Fibroblast of the aortic adventitia (primary cell): Measurements from ENCODE around the gene NKD2. TPM values are rescaled to one million over a fixed set of nuclear protein-coding genes. Genes with fewer than 3 reads are reported as not detected.

Experiments
- DNase-seq: peaks from one replicate; pipeline ENCODE4 v3.0.0-alpha.2; 2010; ENCODE audit warnings: low read depth
- H3K4me3 ChIP-seq: 2 replicates; pipeline ENCODE4 v1.5.1; 2011; ENCODE audit warnings: low read depth, mild to moderate bottlenecking, control low read depth, low read length, moderate library complexity
- total RNA-seq: library from RNA; depleted of rRNA; stranded (reverse); fragments of >200 nt; gene quantifications from 2 replicates; pipeline ENCODE4 v1.2.3, GENCODE V29; 2012; ENCODE audit warnings: low replicate concordance
- TF ChIP-seq, protein P1 (sequence below): IDR thresholded peaks from 2 replicates; pipeline ENCODE4 v1.5.1; 2011; ENCODE audit warnings: mild to moderate bottlenecking, low read length, control low read depth, inconsistent platforms; ENCODE audit not compliant: insufficient read depth

NKD2 gene
- total RNA-seq, 1 donor = 0.81 TPM

DNA sequence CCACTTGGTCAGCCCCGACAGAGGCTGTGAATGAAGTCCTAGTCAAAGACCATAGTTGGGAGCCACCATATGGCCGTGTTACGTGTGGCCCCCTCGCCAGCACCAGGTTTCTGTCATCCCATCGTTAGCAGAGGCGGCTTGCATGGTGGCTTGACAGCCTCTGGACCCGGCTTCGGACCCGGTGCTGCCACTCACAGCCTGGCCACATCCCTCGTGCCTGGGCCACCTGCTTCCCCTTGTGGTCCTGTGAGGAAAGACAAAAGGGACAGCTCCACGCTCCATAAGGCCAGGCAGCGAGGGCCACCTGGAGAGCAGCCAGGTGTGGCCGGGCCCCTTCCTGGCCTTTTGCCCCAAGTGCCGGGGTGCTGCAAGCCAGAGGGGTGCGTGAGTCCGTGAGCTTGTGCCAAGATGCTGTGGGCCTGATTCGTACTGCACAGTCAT lies 6.2 kb downstream of the NKD2 start:
- H3K4me3 ChIP-seq = no peak overlapping the region
- DNase-seq = no peak
- TF ChIP-seq, protein P1, sequence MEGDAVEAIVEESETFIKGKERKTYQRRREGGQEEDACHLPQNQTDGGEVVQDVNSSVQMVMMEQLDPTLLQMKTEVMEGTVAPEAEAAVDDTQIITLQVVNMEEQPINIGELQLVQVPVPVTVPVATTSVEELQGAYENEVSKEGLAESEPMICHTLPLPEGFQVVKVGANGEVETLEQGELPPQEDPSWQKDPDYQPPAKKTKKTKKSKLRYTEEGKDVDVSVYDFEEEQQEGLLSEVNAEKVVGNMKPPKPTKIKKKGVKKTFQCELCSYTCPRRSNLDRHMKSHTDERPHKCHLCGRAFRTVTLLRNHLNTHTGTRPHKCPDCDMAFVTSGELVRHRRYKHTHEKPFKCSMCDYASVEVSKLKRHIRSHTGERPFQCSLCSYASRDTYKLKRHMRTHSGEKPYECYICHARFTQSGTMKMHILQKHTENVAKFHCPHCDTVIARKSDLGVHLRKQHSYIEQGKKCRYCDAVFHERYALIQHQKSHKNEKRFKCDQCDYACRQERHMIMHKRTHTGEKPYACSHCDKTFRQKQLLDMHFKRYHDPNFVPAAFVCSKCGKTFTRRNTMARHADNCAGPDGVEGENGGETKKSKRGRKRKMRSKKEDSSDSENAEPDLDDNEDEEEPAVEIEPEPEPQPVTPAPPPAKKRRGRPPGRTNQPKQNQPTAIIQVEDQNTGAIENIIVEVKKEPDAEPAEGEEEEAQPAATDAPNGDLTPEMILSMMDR = no peak

- TF ChIP-seq, protein P1 = no peak
- H3K4me3 ChIP-seq = no peak overlapping the region
- DNase-seq = no peak
Measured at GRCh38 chr5:1015507-1015906, 6.9 kb downstream of the NKD2 start.

GRCh38 chr5:1016036-1016435 lies 7.4 kb downstream of the NKD2 start:
- no peak for DNase-seq
- no peak overlapping the region for H3K4me3 ChIP-seq
- TF ChIP-seq, protein P1 = no peak

GRCh38 chr5:1016476-1016875 lies 7.9 kb downstream of the NKD2 start:
- TF ChIP-seq, protein P1 = no peak
- DNase-seq = no peak
- no peak overlapping the region for H3K4me3 ChIP-seq

GRCh38 chr5:1017056-1017455 lies 8.5 kb downstream of the NKD2 start:
- TF ChIP-seq, protein P1 = no peak
- H3K4me3 ChIP-seq = no peak overlapping the region
- no peak for DNase-seq

DNA sequence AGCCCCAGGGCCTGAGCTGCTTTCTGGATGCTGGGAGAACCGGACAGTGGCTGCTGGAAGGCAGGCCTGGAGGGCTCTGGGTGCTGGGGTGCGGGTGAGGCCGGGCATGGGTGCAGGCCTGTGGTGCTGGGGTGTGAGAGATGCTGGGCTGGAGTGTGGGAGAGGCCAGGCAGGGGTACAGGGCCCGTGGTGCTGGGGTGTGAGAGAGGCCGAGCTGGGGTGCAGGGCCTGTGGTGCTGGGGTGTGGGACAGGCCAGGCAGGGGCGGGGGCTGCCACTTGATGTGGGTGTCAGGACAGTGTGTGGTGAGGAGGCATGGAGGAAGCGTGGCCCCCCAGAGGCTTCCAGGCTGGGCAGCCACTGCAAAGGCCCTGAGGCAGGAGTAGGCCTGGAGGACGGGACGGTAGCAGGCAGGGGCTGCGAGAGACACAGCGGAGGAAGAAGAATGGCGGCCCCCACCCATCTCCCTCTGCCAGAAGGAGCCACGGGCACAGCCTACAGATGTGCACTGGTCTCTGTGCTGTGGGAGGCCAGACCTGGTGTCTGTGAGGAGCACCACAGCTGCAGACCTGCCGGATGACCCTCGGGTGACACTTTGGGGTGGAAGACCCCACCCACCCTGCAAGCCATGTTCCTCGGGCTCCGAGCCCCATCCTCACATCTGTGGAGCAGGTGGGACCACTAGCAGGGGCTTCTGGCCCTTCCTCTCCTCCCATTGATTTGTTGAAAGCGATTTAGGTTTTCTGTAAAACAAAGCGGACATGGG lies 9.3 kb downstream of the NKD2 start:
- DNase-seq = no peak
- TF ChIP-seq, protein P1 = no peak
- H3K4me3 ChIP-seq = no peak overlapping the region

DNA sequence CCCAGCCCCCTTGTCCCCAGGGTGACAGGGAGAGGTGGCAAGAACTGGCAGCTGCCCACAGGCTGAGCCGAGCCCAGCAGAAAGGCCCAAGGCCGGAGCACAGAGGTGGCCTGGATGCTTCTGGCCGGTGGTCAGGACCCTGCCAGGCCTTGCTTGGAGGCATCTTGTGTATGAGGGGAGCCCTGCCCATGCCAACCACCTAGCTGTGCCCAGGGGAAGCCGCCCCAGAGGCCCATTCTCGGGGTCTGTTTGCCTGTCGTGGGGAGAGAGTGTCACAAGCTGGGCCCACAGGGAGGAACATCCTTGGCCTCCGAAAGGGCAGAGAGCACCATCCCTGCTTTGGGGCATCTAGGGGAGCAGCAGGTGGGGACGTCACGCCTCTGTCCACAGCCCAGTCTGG lies 10.0 kb downstream of the NKD2 start:
- no peak for DNase-seq
- no peak overlapping the region for H3K4me3 ChIP-seq
- TF ChIP-seq, protein P1 = no peak
